ENCODE data around the gene ENAH.

- TF ChIP-seq CTCF (conservative IDR thresholded peaks at IDR 0.05; ENCODE audit: low read length) (no peak), EZH2phosphoT487 (IDR thresholded peaks at IDR 0.05; ENCODE audit: borderline replicate concordance) (no peak)
Measured at GRCh38 chr1:225504776-225505175, 148.1 kb downstream of the ENAH start.
